IMR-90 (cell line): ENCODE results near the gene MAP3K5. TPM values are rescaled to one million over a fixed set of nuclear protein-coding genes. Genes with fewer than 3 reads are reported as not detected.

Source experiments
- ATAC-seq: fragments of 200-7000 bp; cut with Tn5 transposase; 2 replicates; pipeline ENCODE4 v1.9.1; 2020; ENCODE audit warnings: low read depth, mild to moderate bottlenecking, moderate library complexity
- BruUV-seq: library from RNA; stranded (reverse); fragments of 400-500 nt; replicated peaks from 2 replicates; lab custom pipeline; 2021; lab: Mats Ljungman, UMichigan
- CTCF ChIA-PET: fragments of 300-600 bp; formaldehyde crosslinking; extraction: SDS; loops from one replicate; lab custom pipeline; 2021; ENCODE audit warnings: antibody characterized with exemption; lab: Yijun Ruan, JAX
- POLR2A ChIA-PET: fragments of 300-600 bp; sonication (Branson Sonifier 250); formaldehyde crosslinking; loops from one replicate; lab custom pipeline; 2022; ENCODE audit warnings: antibody characterized with exemption; ENCODE audit not compliant: unreplicated experiment; lab: Charles Lee
- DNase-seq: peaks from one replicate; pipeline ENCODE4 v3.0.0; 2013
- H2AFZ ChIP-seq: replicated peaks from 2 replicates; pipeline ENCODE3; 2013; ENCODE audit warnings: low read length, mild to moderate bottlenecking; ENCODE audit not compliant: poor library complexity
- H2AK5ac ChIP-seq: 2 replicates; pipeline ENCODE4 v1.6.1; 2013; ENCODE audit warnings: low read depth, low read length, inconsistent platforms
- H2AK9ac ChIP-seq: replicated peaks from 2 replicates; pipeline ENCODE3; 2013; ENCODE audit warnings: mild to moderate bottlenecking, low read depth, low read length, moderate library complexity; ENCODE audit not compliant: poor library complexity
- H2BK120ac ChIP-seq: 2 replicates; pipeline ENCODE4 v1.6.1; 2013; ENCODE audit warnings: low read depth, low read length, inconsistent platforms
- H2BK15ac ChIP-seq: 3 replicates; pipeline ENCODE4 v1.6.1; 2013; ENCODE audit warnings: low read depth, low read length, inconsistent platforms
- H2BK20ac ChIP-seq: 2 replicates; pipeline ENCODE4 v1.6.1; 2013; ENCODE audit warnings: low read depth, mild to moderate bottlenecking, inconsistent platforms, low read length, moderate library complexity
- H2BK5ac ChIP-seq: 2 replicates; pipeline ENCODE4 v1.6.1; 2013; ENCODE audit warnings: mild to moderate bottlenecking, low read depth, low read length, inconsistent platforms; ENCODE audit not compliant: poor library complexity, severe bottlenecking
- H3K14ac ChIP-seq: replicated peaks from 2 replicates; pipeline ENCODE4 v1.6.1; 2013; ENCODE audit warnings: low read depth, low read length, inconsistent platforms
- H3K18ac ChIP-seq: 2 replicates; pipeline ENCODE4 v1.6.1; 2013; ENCODE audit warnings: low read depth, low read length, control low read depth
- H3K23ac ChIP-seq: 2 replicates; pipeline ENCODE4 v1.6.1; 2013; ENCODE audit warnings: low read depth, low read length, inconsistent platforms
- H3K27ac ChIP-seq: 2 replicates; pipeline ENCODE4 v1.5.1; 2013; ENCODE audit warnings: mild to moderate bottlenecking, control low read depth, low read length; ENCODE audit not compliant: insufficient read depth
- H3K27me3 ChIP-seq: 2 replicates; pipeline ENCODE4 v1.6.1; 2013; ENCODE audit warnings: low read length; ENCODE audit not compliant: control insufficient read depth, insufficient read depth
- H3K36me3 ChIP-seq: 2 replicates; pipeline ENCODE4 v1.6.1; 2013; ENCODE audit warnings: low read length, mixed read lengths; ENCODE audit not compliant: control insufficient read depth, insufficient read depth
- H3K4ac ChIP-seq: 2 replicates; pipeline ENCODE4 v1.6.1; 2013; ENCODE audit warnings: low read depth, low read length, inconsistent platforms
- H3K4me1 ChIP-seq: 2 replicates; pipeline ENCODE4 v1.6.1; 2013; ENCODE audit warnings: low read length, mixed read lengths; ENCODE audit not compliant: control insufficient read depth, insufficient read depth
- H3K4me2 ChIP-seq: 2 replicates; pipeline ENCODE4 v1.6.1; 2013; ENCODE audit warnings: low read depth, mild to moderate bottlenecking, control low read depth, low read length, moderate library complexity
- H3K4me3 ChIP-seq: 2 replicates; pipeline ENCODE4 v1.5.1; 2013; ENCODE audit warnings: low read depth, mild to moderate bottlenecking, control low read depth, low read length, moderate library complexity; ENCODE audit not compliant: insufficient read depth
- H3K56ac ChIP-seq: 2 replicates; pipeline ENCODE4 v1.6.1; 2013; ENCODE audit warnings: low read length, inconsistent platforms; ENCODE audit not compliant: insufficient read depth; ENCODE audit errors: extremely low read depth
- H3K79me1 ChIP-seq, 2 experiments: 2 replicates each; pipeline ENCODE4 v1.6.1; 2013; ENCODE audit warnings: low read length in 2 of 2, inconsistent platforms in 1 of 2, low read depth in 1 of 2
- H3K9ac ChIP-seq: 2 replicates; pipeline ENCODE4 v1.6.1; 2013; ENCODE audit warnings: low read depth, low read length, control low read depth
- H3K9me1 ChIP-seq: 2 replicates; pipeline ENCODE4 v1.6.1; 2013; ENCODE audit warnings: low read length, inconsistent platforms; ENCODE audit not compliant: insufficient read depth
- H3K9me3 ChIP-seq: 2 replicates; pipeline ENCODE4 v1.6.1; 2013; ENCODE audit warnings: low read length; ENCODE audit not compliant: control insufficient read depth, insufficient read depth
- H4K20me1 ChIP-seq: 2 replicates; pipeline ENCODE4 v1.6.1; 2013; ENCODE audit warnings: low read length, inconsistent platforms; ENCODE audit not compliant: insufficient read depth
- H4K5ac ChIP-seq: 2 replicates; pipeline ENCODE4 v1.6.1; 2013; ENCODE audit warnings: mild to moderate bottlenecking, low read depth, low read length, control low read depth
- H4K8ac ChIP-seq, 2 experiments: 2 replicates each; pipeline ENCODE4 v1.6.1; 2013; ENCODE audit warnings: low read depth in 2 of 2, low read length in 2 of 2, control low read depth in 1 of 2, inconsistent platforms in 1 of 2
- H4K91ac ChIP-seq: 2 replicates; pipeline ENCODE4 v1.6.1; 2013; ENCODE audit warnings: low read depth, low read length, inconsistent platforms; ENCODE audit not compliant: insufficient read depth
- BHLHE40 ChIP-seq: fragments of 150-350 bp; IDR thresholded peaks from 2 replicates; pipeline ENCODE4 v1.6.1; 2016; ENCODE audit warnings: mild to moderate bottlenecking, low read depth, low read length
- MAFK ChIP-seq: IDR thresholded peaks from 2 replicates; pipeline ENCODE4 v1.6.1; 2012; ENCODE audit warnings: low read depth, low read length, improper control_type of control experiment
- MAZ ChIP-seq: IDR thresholded peaks from 2 replicates; pipeline ENCODE4 v1.6.1; 2012; ENCODE audit warnings: low read depth, mild to moderate bottlenecking, low read length, improper control_type of control experiment, moderate library complexity, borderline replicate concordance
- NFE2L2 ChIP-seq: fragments of 150-350 bp; IDR thresholded peaks from 2 replicates; pipeline ENCODE4 v1.6.1; 2016; ENCODE audit warnings: low read depth, mild to moderate bottlenecking, low read length
- POLR2A ChIP-seq: IDR thresholded peaks from 2 replicates; pipeline ENCODE4 v1.6.1; 2012; ENCODE audit warnings: mild to moderate bottlenecking, low read depth, low read length
- RAD21 ChIP-seq: IDR thresholded peaks from 2 replicates; pipeline ENCODE4 v1.6.1; 2012; ENCODE audit warnings: low read length, improper control_type of control experiment
- RCOR1 ChIP-seq: IDR thresholded peaks from 2 replicates; pipeline ENCODE4 v1.6.1; 2012; ENCODE audit warnings: mild to moderate bottlenecking, low read length, improper control_type of control experiment; ENCODE audit not compliant: insufficient replicate concordance
- RFX5 ChIP-seq: IDR thresholded peaks from 2 replicates; pipeline ENCODE4 v1.8.0; 2012; ENCODE audit warnings: low read depth, mild to moderate bottlenecking, low read length, moderate library complexity
- WGBS, 2 experiments: methylation state at CpG; one replicate each; pipeline versions ENCODE4 v1.1.5 to v1.1.7; 2013; ENCODE audit warnings: missing lambda C conversion rate in 2 of 2; ENCODE audit not compliant: insufficient read length in 1 of 2; ENCODE audit errors: extremely low coverage in 2 of 2; 5-methylcytosine and 5-hydroxymethylcytosine counted together
- dilution Hi-C: fragments of 300-500 bp; cut with HindIII; formaldehyde crosslinking; loops from one replicate; pipeline ENCODE4 v1.14.3; 2018; ENCODE audit warnings: low sequenced_read_pairs; ENCODE audit not compliant: unreplicated experiment
- in situ Hi-C: fragments of 300-500 bp; cut with MboI; formaldehyde crosslinking; loops from 3 replicates; pipeline ENCODE4 v1.14.3; 2019; ENCODE audit warnings: low sequenced_read_pairs, inconsistent platforms, mixed read lengths
- intact Hi-C: fragments of 100-400 bp; cut with micrococcal nuclease; formaldehyde crosslinking; loops from 2 replicates; pipeline ENCODE4 v1.10.0; 2022
- polyA plus RNA-seq, 3 experiments: library from polyadenylated mRNA; depleted of rRNA; stranded (reverse); fragments of >200 nt; gene quantifications; 2 replicates each; pipeline ENCODE4 v1.2.3, GENCODE V29; 2012; ENCODE audit warnings: low replicate concordance in 1 of 3
- total RNA-seq: library from RNA; depleted of rRNA; stranded (reverse); fragments of >200 nt; gene quantifications from 2 replicates; pipeline ENCODE4 v1.2.3, GENCODE V29; 2012
- TF ChIP-seq, protein P1 (sequence below): fragments of 150-350 bp; IDR thresholded peaks from 2 replicates; pipeline ENCODE4 v1.6.1; 2016; ENCODE audit warnings: low read depth, mild to moderate bottlenecking, low read length, moderate library complexity, borderline replicate concordance
- TF ChIP-seq, protein P2 (sequence below): conservative IDR thresholded peaks from 2 replicates; pipeline ENCODE4 v1.5.1; 2012; ENCODE audit warnings: mild to moderate bottlenecking, low read depth, low read length, improper control_type of control experiment
- TF ChIP-seq, protein P3 (sequence below): fragments of 150-350 bp; IDR thresholded peaks from 2 replicates; pipeline ENCODE4 v1.6.1; 2017; ENCODE audit warnings: mild to moderate bottlenecking, antibody characterized with exemption, low read length, low read depth

Gene MAP3K5
- total and polyA plus RNA-seq, 2 of the 4 experiments (the other 2 are of a cell fraction): 5.4 to 17.6 TPM

DNA sequence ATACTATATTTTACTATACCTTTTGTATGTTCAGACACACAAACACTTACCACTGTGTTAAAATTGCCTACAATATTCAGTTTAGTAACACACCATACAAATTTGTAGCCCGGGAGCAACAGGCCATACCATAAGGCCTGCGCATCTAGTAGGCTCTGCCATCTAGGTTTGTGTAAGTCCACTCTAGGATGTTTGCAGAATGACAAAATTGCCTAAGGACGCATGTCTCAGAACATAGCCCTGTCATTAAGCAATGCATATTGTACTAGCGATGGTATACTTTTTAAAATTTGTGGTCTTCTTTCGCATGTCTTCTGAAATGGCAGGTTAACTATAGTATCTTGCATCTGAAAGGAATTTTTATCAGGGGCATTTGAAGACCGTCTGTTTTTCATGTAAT is 215.5 kb downstream of the MAP3K5 start:
- H3K27ac ChIP-seq: no peak overlapping the region
- no peak overlapping the region for H3K14ac ChIP-seq
- H3K36me3 ChIP-seq: peaks cover 20% of the 10 kb centered on the region
- no peak overlapping the region for H3K4me3 ChIP-seq
- H2AK9ac ChIP-seq: no peak overlapping the region
- no peak overlapping the region for H4K5ac ChIP-seq
- dilution Hi-C loops: no loop called here
- ATAC-seq (no peak), DNase-seq (no peak)
- no peak overlapping the region for H3K4ac ChIP-seq
- peaks cover 4 to 7% of the 10 kb centered on the region in 2 experiments; a peak in 2 of 4 replicates for H3K79me1 ChIP-seq
- no CpG with 5 or more reads among the region's 6 CpGs for WGBS, 2 experiments
- intact Hi-C loops: no loop called here
- H3K4me1 ChIP-seq: peaks cover 1% of the 10 kb centered on the region; the same call in 1 of the 2 replicates
- H3K27me3 ChIP-seq: no peaks in the 10 kb centered on the region
- no peak overlapping the region for H3K4me2 ChIP-seq
- no peaks in the 10 kb centered on the region for H3K9me3 ChIP-seq
- CTCF ChIA-PET: no interaction called here
- H4K8ac ChIP-seq: no peak overlapping the region
- no peaks in the 10 kb centered on the region for H4K20me1 ChIP-seq
- BruUV-seq: no TSS peak
- no peak overlapping the region for H2AK5ac ChIP-seq
- H3K18ac ChIP-seq: no peak overlapping the region
- in situ Hi-C loops: no loop called here
- H3K9me1 ChIP-seq: no peaks in the 10 kb centered on the region
- TF ChIP-seq RAD21 (no peak), MAFK (no peak), MAZ (no peak), NFE2L2 (no peak), RCOR1 (no peak), RFX5 (no peak), BHLHE40 (no peak), POLR2A (no peak)
- TF ChIP-seq, protein P1, sequence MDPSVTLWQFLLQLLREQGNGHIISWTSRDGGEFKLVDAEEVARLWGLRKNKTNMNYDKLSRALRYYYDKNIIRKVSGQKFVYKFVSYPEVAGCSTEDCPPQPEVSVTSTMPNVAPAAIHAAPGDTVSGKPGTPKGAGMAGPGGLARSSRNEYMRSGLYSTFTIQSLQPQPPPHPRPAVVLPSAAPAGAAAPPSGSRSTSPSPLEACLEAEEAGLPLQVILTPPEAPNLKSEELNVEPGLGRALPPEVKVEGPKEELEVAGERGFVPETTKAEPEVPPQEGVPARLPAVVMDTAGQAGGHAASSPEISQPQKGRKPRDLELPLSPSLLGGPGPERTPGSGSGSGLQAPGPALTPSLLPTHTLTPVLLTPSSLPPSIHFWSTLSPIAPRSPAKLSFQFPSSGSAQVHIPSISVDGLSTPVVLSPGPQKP: no peak
- TF ChIP-seq, protein P2, sequence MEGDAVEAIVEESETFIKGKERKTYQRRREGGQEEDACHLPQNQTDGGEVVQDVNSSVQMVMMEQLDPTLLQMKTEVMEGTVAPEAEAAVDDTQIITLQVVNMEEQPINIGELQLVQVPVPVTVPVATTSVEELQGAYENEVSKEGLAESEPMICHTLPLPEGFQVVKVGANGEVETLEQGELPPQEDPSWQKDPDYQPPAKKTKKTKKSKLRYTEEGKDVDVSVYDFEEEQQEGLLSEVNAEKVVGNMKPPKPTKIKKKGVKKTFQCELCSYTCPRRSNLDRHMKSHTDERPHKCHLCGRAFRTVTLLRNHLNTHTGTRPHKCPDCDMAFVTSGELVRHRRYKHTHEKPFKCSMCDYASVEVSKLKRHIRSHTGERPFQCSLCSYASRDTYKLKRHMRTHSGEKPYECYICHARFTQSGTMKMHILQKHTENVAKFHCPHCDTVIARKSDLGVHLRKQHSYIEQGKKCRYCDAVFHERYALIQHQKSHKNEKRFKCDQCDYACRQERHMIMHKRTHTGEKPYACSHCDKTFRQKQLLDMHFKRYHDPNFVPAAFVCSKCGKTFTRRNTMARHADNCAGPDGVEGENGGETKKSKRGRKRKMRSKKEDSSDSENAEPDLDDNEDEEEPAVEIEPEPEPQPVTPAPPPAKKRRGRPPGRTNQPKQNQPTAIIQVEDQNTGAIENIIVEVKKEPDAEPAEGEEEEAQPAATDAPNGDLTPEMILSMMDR: no peak
- TF ChIP-seq, protein P3, sequence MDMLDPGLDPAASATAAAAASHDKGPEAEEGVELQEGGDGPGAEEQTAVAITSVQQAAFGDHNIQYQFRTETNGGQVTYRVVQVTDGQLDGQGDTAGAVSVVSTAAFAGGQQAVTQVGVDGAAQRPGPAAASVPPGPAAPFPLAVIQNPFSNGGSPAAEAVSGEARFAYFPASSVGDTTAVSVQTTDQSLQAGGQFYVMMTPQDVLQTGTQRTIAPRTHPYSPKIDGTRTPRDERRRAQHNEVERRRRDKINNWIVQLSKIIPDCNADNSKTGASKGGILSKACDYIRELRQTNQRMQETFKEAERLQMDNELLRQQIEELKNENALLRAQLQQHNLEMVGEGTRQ: no peak
- H2BK15ac ChIP-seq: no peak overlapping the region
- no peak overlapping the region for H2BK20ac ChIP-seq
- no peak overlapping the region for H4K91ac ChIP-seq
- no peak overlapping the region for H2BK5ac ChIP-seq
- no peak overlapping the region for H3K23ac ChIP-seq
- POLR2A ChIA-PET: no interaction called here
- no peak overlapping the region for H3K56ac ChIP-seq
- H2BK120ac ChIP-seq: no peak overlapping the region
- H2AFZ ChIP-seq: no peak overlapping the region
- no peak overlapping the region for H3K9ac ChIP-seq
